Measurements from ENCODE around the gene ALPG. TPM values are rescaled to one million over a fixed set of nuclear protein-coding genes. Genes with fewer than 3 reads are reported as not detected.

The ALPG gene
- total and polyA plus RNA-seq, 2 of the 13 experiments (the other 11 are each of a cell fraction or from before 2014, with no cell fraction given) = not detected

- TF ChIP-seq USF2 (IDR thresholded peaks at IDR 0.05; ENCODE audit: low read depth, low read length) (no peak), USF2 (CRISPR knock-in tag; IDR thresholded peaks at IDR 0.05; ENCODE audit: borderline replicate concordance) (no peak), KLF13 (CRISPR knock-in tag; IDR thresholded peaks at IDR 0.05) (no peak), ZNF101 (CRISPR knock-in tag; IDR thresholded peaks at IDR 0.05; ENCODE audit: borderline replicate concordance, low read depth) (no peak)
- TF ChIP-seq, protein P1, sequence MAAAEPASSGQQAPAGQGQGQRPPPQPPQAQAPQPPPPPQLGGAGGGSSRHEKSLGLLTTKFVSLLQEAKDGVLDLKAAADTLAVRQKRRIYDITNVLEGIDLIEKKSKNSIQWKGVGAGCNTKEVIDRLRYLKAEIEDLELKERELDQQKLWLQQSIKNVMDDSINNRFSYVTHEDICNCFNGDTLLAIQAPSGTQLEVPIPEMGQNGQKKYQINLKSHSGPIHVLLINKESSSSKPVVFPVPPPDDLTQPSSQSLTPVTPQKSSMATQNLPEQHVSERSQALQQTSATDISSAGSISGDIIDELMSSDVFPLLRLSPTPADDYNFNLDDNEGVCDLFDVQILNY (CRISPR knock-in tag; conservative IDR thresholded peaks at IDR 0.05) = no peak
Measured at GRCh38 chr2:232458051-232458660, 51.5 kb downstream of the ALPG start (continued).

GRCh38 chr2:232458661-232459418 is 52.2 kb downstream of the ALPG start:
- DNase-seq (ENCODE audit: low spot score) (no peak), FAIRE-seq (no peak), ATAC-seq (no peak; the same call in 2 of the 3 replicates)
- H3K4me3 ChIP-seq (replicated peaks in 1 of 3; ENCODE audit: insufficient read depth in 1 of 3, low read depth in 2 of 3, low read length in 3 of 3) = no peak overlapping the region
- H3K4me1 ChIP-seq (ENCODE audit: insufficient read depth, low read length) = 0 out of 2 replicates have a peak, but pooled peaks cover 7% of the 10 kb centered on the region
- no peaks in the 10 kb centered on the region; the same call in 1 of the 2 replicates for H4K20me1 ChIP-seq (ENCODE audit: insufficient read depth, low read length)
- ChIA-PET POLR2A (no interaction called here), CTCF (ENCODE audit: low intra/inter-chr PET ratio, low total read pairs) (no interaction called here)
- no peaks in the 10 kb centered on the region for H3K36me3 ChIP-seq (replicated peaks in 1 of 2; ENCODE audit: control insufficient read depth in 1 of 2, insufficient read depth in 2 of 2, low read length in 2 of 2)
- 51% methylated on average over 42 of the region's 56 CpGs for WGBS (ENCODE audit: low lambda C conversion rate)
- in situ Hi-C loops (cut with HindIII; ENCODE audit: extremely low pct_ligation_motif_present, low pct_unique_long_range_greater_than_20kb) = loop anchor here (5.0 kb wide), 1 partner anchor 58 kb away; no protein-coding TSS in a partner anchor
- H3K79me2 ChIP-seq (ENCODE audit: insufficient read depth, low read length) = no peaks in the 10 kb centered on the region
- intact Hi-C loops (cut with micrococcal nuclease; ENCODE audit: unreplicated experiment) = no loop called here
- no peak overlapping the region for H3K27ac ChIP-seq (ENCODE audit: extremely low read length, insufficient read depth, low read length)
- BruUV-seq (replicated peaks) = no TSS peak
- H3K27me3 ChIP-seq (ENCODE audit: control insufficient read depth in 1 of 2, insufficient read depth in 2 of 2, low read length in 2 of 2) = peaks cover 6 to 63% of the 10 kb centered on the region in 2 experiments; a peak in 4 of 5 replicates
- H2AFZ ChIP-seq (ENCODE audit: low read length) = no peak overlapping the region
- no peak overlapping the region for H3K9ac ChIP-seq (ENCODE audit: insufficient read depth, low read depth, low read length)
- H3K4me2 ChIP-seq (ENCODE audit: low read depth, low read length) = no peak overlapping the region
- H3K9me3 ChIP-seq (ENCODE audit: low read length) = no peaks in the 10 kb centered on the region
- TF ChIP-seq ZKSCAN1 (IDR thresholded peaks at IDR 0.05; ENCODE audit: low read length) = no peak
- TF ChIP-seq, protein P2, sequence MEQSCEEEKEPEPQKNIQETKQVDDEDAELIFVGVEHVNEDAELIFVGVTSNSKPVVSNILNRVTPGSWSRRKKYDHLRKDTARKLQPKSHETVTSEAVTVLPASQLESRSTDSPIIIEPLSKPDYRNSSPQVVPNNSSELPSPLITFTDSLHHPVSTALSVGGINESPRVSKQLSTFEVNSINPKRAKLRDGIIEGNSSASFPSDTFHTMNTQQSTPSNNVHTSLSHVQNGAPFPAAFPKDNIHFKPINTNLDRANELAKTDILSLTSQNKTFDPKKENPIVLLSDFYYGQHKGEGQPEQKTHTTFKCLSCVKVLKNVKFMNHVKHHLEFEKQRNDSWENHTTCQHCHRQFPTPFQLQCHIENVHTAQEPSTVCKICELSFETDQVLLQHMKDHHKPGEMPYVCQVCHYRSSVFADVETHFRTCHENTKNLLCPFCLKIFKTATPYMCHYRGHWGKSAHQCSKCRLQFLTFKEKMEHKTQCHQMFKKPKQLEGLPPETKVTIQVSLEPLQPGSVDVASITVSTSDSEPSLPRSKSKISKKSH (CRISPR knock-in tag; IDR thresholded peaks at IDR 0.05; ENCODE audit: borderline replicate concordance) = no peak
- TF ChIP-seq ZNF800 (CRISPR knock-in tag; IDR thresholded peaks at IDR 0.05) = no peak
- TF ChIP-seq ATF7-NPFF (CRISPR knock-in tag; IDR thresholded peaks at IDR 0.05; ENCODE audit: low read depth) = no peak
- no peak for TF ChIP-seq ZBTB14 (CRISPR knock-in tag; IDR thresholded peaks at IDR 0.05)

Measured in HepG2 (cell line).